WTC11 (cell line): ENCODE results near the gene ANTXR1. TPM values are rescaled to one million over a fixed set of nuclear protein-coding genes. Genes with fewer than 3 reads are reported as not detected.

ENCODE experiments used
- ATAC-seq: fragments of 200-7000 bp; cut with Tn5 transposase; 2 replicates; pipeline ENCODE4 v1.10.0; 2021; ENCODE audit warnings: mild to moderate bottlenecking, moderate library complexity
- CTCF ChIA-PET: fragments of 300-600 bp; sonication (Branson Sonifier 250); formaldehyde crosslinking; loops from one replicate; lab custom pipeline; 2021; ENCODE audit warnings: antibody characterized with exemption; lab: Charles Lee
- POLR2A ChIA-PET: fragments of 350-600 bp; sonication (Branson Sonifier 250); formaldehyde crosslinking; loops from one replicate; lab custom pipeline; 2021; ENCODE audit warnings: antibody characterized with exemption; lab: Charles Lee
- DNase-seq: peaks from one replicate; pipeline ENCODE4 v3.0.0; 2021; ENCODE audit warnings: low spot score
- H3K27ac Mint-ChIP-seq: 2 replicates; pipeline ENCODE4 v1.8.0; 2021; ENCODE audit warnings: mixed read lengths
- H3K27me3 Mint-ChIP-seq: 2 replicates; pipeline ENCODE4 v1.8.0; 2021; ENCODE audit warnings: low read depth, mild to moderate bottlenecking, moderate library complexity, mixed read lengths
- H3K36me3 Mint-ChIP-seq: 2 replicates; pipeline ENCODE4 v1.8.0; 2021; ENCODE audit warnings: mixed read lengths
- H3K4me1 Mint-ChIP-seq: 2 replicates; pipeline ENCODE4 v1.8.0; 2022; ENCODE audit warnings: mixed read lengths
- H3K4me3 Mint-ChIP-seq: 2 replicates; pipeline ENCODE4 v1.8.0; 2021; ENCODE audit warnings: mild to moderate bottlenecking, moderate library complexity, mixed read lengths
- H3K9me3 Mint-ChIP-seq: 2 replicates; pipeline ENCODE4 v1.8.0; 2021; ENCODE audit warnings: mixed read lengths
- AFF4 ChIP-seq: sonication (generic); formaldehyde crosslinking; IDR thresholded peaks from 2 replicates; pipeline ENCODE4 v1.8.1; 2023; ENCODE audit warnings: mild to moderate bottlenecking, missing genetic modification reagents, borderline replicate concordance
- E2F5 ChIP-seq: sonication (generic); formaldehyde crosslinking; IDR thresholded peaks from 2 replicates; pipeline ENCODE4 v1.8.1; 2022; ENCODE audit warnings: mild to moderate bottlenecking, moderate library complexity, missing genetic modification reagents
- FOXP4 ChIP-seq: sonication (generic); formaldehyde crosslinking; IDR thresholded peaks from 2 replicates; pipeline ENCODE4 v1.8.0; 2022; ENCODE audit warnings: mild to moderate bottlenecking, missing genetic modification reagents
- HMGA2 ChIP-seq: fragments of 250-450 bp; sonication (Bioruptor Pico); IDR thresholded peaks from 2 replicates; pipeline ENCODE4 v1.4.0; 2021; ENCODE audit warnings: mild to moderate bottlenecking, moderate library complexity
- KAT7 ChIP-seq: sonication (generic); formaldehyde crosslinking; IDR thresholded peaks from 2 replicates; pipeline ENCODE4 v1.8.1; 2023; ENCODE audit warnings: missing genetic modification reagents, mild to moderate bottlenecking, borderline replicate concordance
- NFE2L1 ChIP-seq: sonication (generic); formaldehyde crosslinking; IDR thresholded peaks from 2 replicates; pipeline ENCODE4 v1.8.1; 2023; ENCODE audit warnings: missing genetic modification reagents
- NFYB ChIP-seq: sonication (generic); formaldehyde crosslinking; conservative IDR thresholded peaks from 2 replicates; pipeline ENCODE4 v1.8.0; 2022; ENCODE audit warnings: low read depth, missing genetic modification reagents
- PRRX2 ChIP-seq: fragments of 250-450 bp; sonication (Bioruptor Pico); IDR thresholded peaks from 2 replicates; pipeline ENCODE4 v1.8.0; 2021; ENCODE audit warnings: mild to moderate bottlenecking
- SMAD3 ChIP-seq: sonication (generic); formaldehyde crosslinking; IDR thresholded peaks from 2 replicates; pipeline ENCODE4 v1.8.0; 2022; ENCODE audit warnings: missing genetic modification reagents, mild to moderate bottlenecking, borderline replicate concordance
- SP1 ChIP-seq: sonication (generic); formaldehyde crosslinking; conservative IDR thresholded peaks from 2 replicates; pipeline ENCODE4 v1.8.1; 2022; ENCODE audit warnings: missing genetic modification reagents
- STAT6 ChIP-seq: sonication (generic); formaldehyde crosslinking; conservative IDR thresholded peaks from 2 replicates; pipeline ENCODE4 v1.8.1; 2023; ENCODE audit warnings: mild to moderate bottlenecking, low read depth, missing genetic modification reagents, moderate library complexity
- TEAD1 ChIP-seq: sonication (generic); formaldehyde crosslinking; IDR thresholded peaks from 2 replicates; pipeline ENCODE4 v1.8.0; 2022; ENCODE audit warnings: mild to moderate bottlenecking, missing genetic modification reagents
- ZMAT4 ChIP-seq: fragments of 250-450 bp; sonication (Bioruptor Pico); IDR thresholded peaks from 2 replicates; pipeline ENCODE4 v1.9.0; 2021; ENCODE audit warnings: mild to moderate bottlenecking
- ZNF138 ChIP-seq: sonication (generic); formaldehyde crosslinking; conservative IDR thresholded peaks from 2 replicates; pipeline ENCODE4 v1.8.1; 2022; ENCODE audit warnings: mild to moderate bottlenecking, moderate library complexity, missing genetic modification reagents
- ZNF317 ChIP-seq: sonication (generic); formaldehyde crosslinking; IDR thresholded peaks from 2 replicates; pipeline ENCODE4 v1.8.1; 2023; ENCODE audit warnings: low read depth, mild to moderate bottlenecking, moderate library complexity, missing genetic modification reagents, borderline replicate concordance
- ZNF416 ChIP-seq: fragments of 250-450 bp; sonication (Bioruptor Pico); IDR thresholded peaks from 2 replicates; pipeline ENCODE4 v1.9.0; 2021; ENCODE audit warnings: mild to moderate bottlenecking, inconsistent platforms
- ZNF532 ChIP-seq: fragments of 250-450 bp; sonication (Bioruptor Pico); IDR thresholded peaks from 2 replicates; pipeline ENCODE4 v1.9.0; 2021; ENCODE audit warnings: mild to moderate bottlenecking, borderline replicate concordance
- total RNA-seq: library from RNA; stranded (reverse); gene quantifications from 3 replicates; pipeline ENCODE4 v1.2.3, GENCODE V29; 2021

ANTXR1 gene
- total RNA-seq, 1 experiment from 2014 or later: 30.0 TPM

- H3K4me1 Mint-ChIP-seq: no peaks in the 10 kb centered on the region
- POLR2A ChIA-PET: no interaction called here
- H3K9me3 Mint-ChIP-seq: peaks cover 83% of the 10 kb centered on the region
- CTCF ChIA-PET: no interaction called here
- H3K4me3 Mint-ChIP-seq: no peak overlapping the region
- peaks cover 13% of the 10 kb centered on the region for H3K27me3 Mint-ChIP-seq
- ATAC-seq: no peak
- no peak for TF ChIP-seq SMAD3 (CRISPR knock-in tag)
- H3K27ac Mint-ChIP-seq: no peak overlapping the region
- H3K36me3 Mint-ChIP-seq: peaks cover 41% of the 10 kb centered on the region
- no peak for DNase-seq
Measured at GRCh38 chr2:69260666-69261065, 247.7 kb downstream of the ANTXR1 start.

- peaks cover 18% of the 10 kb centered on the region for H3K9me3 Mint-ChIP-seq
- no peak overlapping the region for H3K4me3 Mint-ChIP-seq
- no peak for ATAC-seq
- no peaks in the 10 kb centered on the region for H3K4me1 Mint-ChIP-seq
- TF ChIP-seq ZNF317 (CRISPR knock-in tag): no peak
- TF ChIP-seq HMGA2 (CRISPR knock-in tag): peak; percentile 86
- TF ChIP-seq, all 79 proteins: peak for 1
- Mint-ChIP-seq H3K27ac (no peak overlapping the region), H3K27me3 (no peaks in the 10 kb centered on the region), H3K36me3 (peaks cover 4% of the 10 kb centered on the region; the same call in 1 of the 2 replicates)
- DNase-seq: no peak
- ChIA-PET CTCF (no interaction called here), POLR2A (no interaction called here)
Measured at GRCh38 chr2:69269330-69269729, 256.4 kb downstream of the ANTXR1 start.

GRCh38 chr2:69271831-69272257 is 258.9 kb downstream of the ANTXR1 start:
- Mint-ChIP-seq H3K4me1 (no peaks in the 10 kb centered on the region), H3K27ac (no peak overlapping the region), H3K9me3 (peaks cover 3% of the 10 kb centered on the region; the same call in 1 of the 2 replicates), H3K27me3 (peaks cover 6% of the 10 kb centered on the region), H3K36me3 (no peaks in the 10 kb centered on the region), H3K4me3 (no peak overlapping the region)
- DNase-seq: no peak
- CTCF ChIA-PET: interaction anchor here (1.3 kb wide), 1 partner anchor 112 kb away, joined by 3 read pairs; no protein-coding TSS in a partner anchor
- no peak for ATAC-seq
- POLR2A ChIA-PET: no interaction called here
- TF ChIP-seq NFE2L1 (CRISPR knock-in tag) (no peak), FOXP4 (no peak), NFYB (no peak), ZNF532 (CRISPR knock-in tag) (no peak), ZNF138 (CRISPR knock-in tag) (no peak), AFF4 (CRISPR knock-in tag) (no peak), STAT6 (no peak), TEAD1 (CRISPR knock-in tag) (no peak), E2F5 (CRISPR knock-in tag) (no peak), KAT7 (CRISPR knock-in tag) (no peak), SP1 (CRISPR knock-in tag) (no peak), ZMAT4 (no peak), PRRX2 (CRISPR knock-in tag) (no peak), ZNF416 (CRISPR knock-in tag) (no peak)
